SK-N-SH treated with all-trans-retinoic acid at 6 μM for 48 hours (cell line): ENCODE results near the gene RIMS3.

ENCODE experiments used
- BACH2 ChIP-seq: fragments of 250-450 bp; sonication (Bioruptor Pico); IDR thresholded peaks from 2 replicates; pipeline ENCODE4 v1.9.0; 2021; ENCODE audit warnings: mild to moderate bottlenecking, borderline replicate concordance
- CSDC2 ChIP-seq: fragments of 250-450 bp; sonication (Bioruptor Pico); IDR thresholded peaks from 2 replicates; pipeline ENCODE4 v1.5.0; 2020; ENCODE audit warnings: mild to moderate bottlenecking, moderate library complexity
- CSRNP3 ChIP-seq: fragments of 250-450 bp; sonication (Bioruptor Pico); IDR thresholded peaks from 2 replicates; pipeline ENCODE4 v1.5.1; 2021; ENCODE audit warnings: mild to moderate bottlenecking, moderate library complexity
- GLIS3 ChIP-seq: fragments of 250-450 bp; sonication (Bioruptor Pico); IDR thresholded peaks from 2 replicates; pipeline ENCODE4 v1.5.0; 2020; ENCODE audit warnings: mild to moderate bottlenecking, moderate library complexity
- OSR1 ChIP-seq: fragments of 250-450 bp; sonication (Bioruptor Pico); IDR thresholded peaks from 2 replicates; pipeline ENCODE4 v1.8.0; 2022; ENCODE audit warnings: moderate library complexity, mild to moderate bottlenecking, inconsistent platforms
- PATZ1 ChIP-seq: fragments of 250-450 bp; sonication (Bioruptor Pico); IDR thresholded peaks from 2 replicates; pipeline ENCODE4 v1.8.0; 2020; ENCODE audit warnings: mild to moderate bottlenecking, moderate library complexity, borderline replicate concordance
- TCF4 ChIP-seq: fragments of 250-450 bp; sonication (Bioruptor Pico); IDR thresholded peaks from 2 replicates; pipeline ENCODE4 v1.8.0; 2021; ENCODE audit warnings: mild to moderate bottlenecking, moderate library complexity, borderline replicate concordance
- TSHZ2 ChIP-seq: fragments of 250-450 bp; sonication (Bioruptor Pico); IDR thresholded peaks from 2 replicates; pipeline ENCODE4 v1.5.0; 2020; ENCODE audit warnings: mild to moderate bottlenecking, moderate library complexity
- ZC3H10 ChIP-seq: fragments of 250-450 bp; sonication (Bioruptor Pico); IDR thresholded peaks from 2 replicates; pipeline ENCODE4 v1.5.1; 2021; ENCODE audit warnings: mild to moderate bottlenecking, moderate library complexity
- ZFP30 ChIP-seq: fragments of 450-650 bp; formaldehyde crosslinking; IDR thresholded peaks from 2 replicates; pipeline ENCODE4 v1.5.0; 2022; ENCODE audit warnings: mild to moderate bottlenecking, moderate library complexity
- ZNF565 ChIP-seq: fragments of 450-650 bp; formaldehyde crosslinking; conservative IDR thresholded peaks from 2 replicates; pipeline ENCODE4 v1.5.0; 2020; ENCODE audit warnings: low read depth, mild to moderate bottlenecking, moderate library complexity
- ZNF70 ChIP-seq: fragments of 450-650 bp; formaldehyde crosslinking; IDR thresholded peaks from 2 replicates; pipeline ENCODE4 v1.5.0; 2020; ENCODE audit warnings: mild to moderate bottlenecking, moderate library complexity
- ZNF8 ChIP-seq: fragments of 450-650 bp; formaldehyde crosslinking; IDR thresholded peaks from 2 replicates; pipeline ENCODE4 v1.5.0; 2020; ENCODE audit warnings: mild to moderate bottlenecking, moderate library complexity
- TF ChIP-seq, protein P1 (sequence below): fragments of 250-450 bp; sonication (Bioruptor Pico); IDR thresholded peaks from 2 replicates; pipeline ENCODE4 v1.5.1; 2020; ENCODE audit warnings: low read depth, mild to moderate bottlenecking, moderate library complexity

GRCh38 chr1:40664167-40664537 lies 1.3 kb downstream of the RIMS3 start:
- TF ChIP-seq TSHZ2 (CRISPR knock-in tag) (no peak), PATZ1 (CRISPR knock-in tag) (no peak), CSRNP3 (CRISPR knock-in tag) (no peak), BACH2 (no peak), ZC3H10 (no peak), TCF4 (no peak), GLIS3 (CRISPR knock-in tag) (no peak), CSDC2 (CRISPR knock-in tag) (no peak), ZNF8 (CRISPR knock-in tag) (no peak), ZNF70 (CRISPR knock-in tag) (no peak), OSR1 (CRISPR knock-in tag) (no peak), ZFP30 (CRISPR knock-in tag) (no peak), ZNF565 (no peak)
- TF ChIP-seq, protein P1, sequence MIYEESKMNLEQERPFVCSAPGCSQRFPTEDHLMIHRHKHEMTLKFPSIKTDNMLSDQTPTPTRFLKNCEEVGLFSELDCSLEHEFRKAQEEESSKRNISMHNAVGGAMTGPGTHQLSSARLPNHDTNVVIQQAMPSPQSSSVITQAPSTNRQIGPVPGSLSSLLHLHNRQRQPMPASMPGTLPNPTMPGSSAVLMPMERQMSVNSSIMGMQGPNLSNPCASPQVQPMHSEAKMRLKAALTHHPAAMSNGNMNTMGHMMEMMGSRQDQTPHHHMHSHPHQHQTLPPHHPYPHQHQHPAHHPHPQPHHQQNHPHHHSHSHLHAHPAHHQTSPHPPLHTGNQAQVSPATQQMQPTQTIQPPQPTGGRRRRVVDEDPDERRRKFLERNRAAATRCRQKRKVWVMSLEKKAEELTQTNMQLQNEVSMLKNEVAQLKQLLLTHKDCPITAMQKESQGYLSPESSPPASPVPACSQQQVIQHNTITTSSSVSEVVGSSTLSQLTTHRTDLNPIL (CRISPR knock-in tag): no peak
